Breast epithelium (tissue), 4 donors: ENCODE results near the gene ITIH5. TPM values are rescaled to one million over a fixed set of nuclear protein-coding genes. Genes with fewer than 3 reads are reported as not detected.
"Not testable (repeated sequence)": the region's sequence is repeated elsewhere in the genome, so short reads cannot be mapped to it uniquely, and the experiment has no call there.

ENCODE experiments used
- DNase-seq, 2 donors: peaks; one replicate each; pipeline ENCODE4 v3.0.0-alpha.2; 2019; ENCODE audit warnings: low spot score in 2 of 2
- H3K27ac ChIP-seq, 2 donors: fragments of 200-600 bp; sonication (generic) in 1 of 2; one replicate each; pipeline ENCODE4 v1.5.1; 2016 to 2019; ENCODE audit warnings: mild to moderate bottlenecking in 1 of 2
- H3K27me3 ChIP-seq, 2 donors: fragments of 200-600 bp; sonication (generic) in 1 of 2; one replicate each; pipeline versions ENCODE4 v1.5.1 to v1.6.0; 2017 to 2019; ENCODE audit warnings: control low read depth in 1 of 2, mild to moderate bottlenecking in 1 of 2
- H3K36me3 ChIP-seq: fragments of 200-600 bp; one replicate; pipeline ENCODE4 v1.5.1; 2019
- H3K4me1 ChIP-seq, 2 donors: fragments of 200-600 bp; sonication (generic); one replicate each; pipeline ENCODE4 v1.5.1; 2016 to 2019; ENCODE audit warnings: control low read depth in 1 of 2
- H3K4me3 ChIP-seq, 3 donors: fragments of 200-600 bp; sonication (generic); 1 replicate in 2 of 3; 2 replicates in 1 of 3; pipeline ENCODE4 v1.5.1; 2016 to 2019; ENCODE audit warnings: mild to moderate bottlenecking in 3 of 3, moderate library complexity in 2 of 3
- H3K9me3 ChIP-seq, 2 donors: fragments of 200-600 bp; sonication (generic) in 1 of 2; one replicate each; pipeline ENCODE4 v1.5.1; 2016 to 2019; ENCODE audit warnings: control low read depth in 1 of 2
- CTCF ChIP-seq, 3 donors: fragments of 450-650 bp; IDR thresholded peaks; one replicate each; pipeline ENCODE4 v1.5.1; 2016 to 2017; ENCODE audit warnings: antibody characterized with exemption in 3 of 3, mild to moderate bottlenecking in 3 of 3, moderate library complexity in 3 of 3
- POLR2A ChIP-seq: fragments of 450-650 bp; IDR thresholded peaks from one replicate; pipeline ENCODE4 v1.6.1; 2016; ENCODE audit warnings: antibody characterized with exemption, mild to moderate bottlenecking, moderate library complexity
- POLR2AphosphoS5 ChIP-seq, 3 donors: sonication (generic); formaldehyde crosslinking; IDR thresholded peaks; one replicate each; pipeline ENCODE4 v1.6.1; 2017; ENCODE audit warnings: antibody characterized with exemption in 3 of 3
- intact Hi-C: fragments of 100-400 bp; cut with DNase I; formaldehyde crosslinking; loops from one replicate; pipeline ENCODE4 v1.15.1; 2023; ENCODE audit warnings: low total_unique reads
- total RNA-seq, 3 donors: library from RNA; depleted of rRNA; stranded (reverse); fragments of >200 nt; gene quantifications; one replicate each; pipeline ENCODE4 v1.1.0, GENCODE V29; 2016

The ITIH5 gene
- total RNA-seq, 3 donors from 2014 or later: 18.7 to 407 (median 54.1) TPM

- DNase-seq, intact Hi-C loops, H3K27me3 ChIP-seq, H3K36me3 ChIP-seq, H3K4me1 ChIP-seq, H3K4me3 ChIP-seq, H3K27ac ChIP-seq: not testable (repeated sequence)
- H3K9me3 ChIP-seq: peaks cover 0 to 23% of the 10 kb centered on the region in 2 donors
These were observed 24.3 kb upstream of the ITIH5 start for GRCh38 chr10:7690885-7691597.

DNA sequence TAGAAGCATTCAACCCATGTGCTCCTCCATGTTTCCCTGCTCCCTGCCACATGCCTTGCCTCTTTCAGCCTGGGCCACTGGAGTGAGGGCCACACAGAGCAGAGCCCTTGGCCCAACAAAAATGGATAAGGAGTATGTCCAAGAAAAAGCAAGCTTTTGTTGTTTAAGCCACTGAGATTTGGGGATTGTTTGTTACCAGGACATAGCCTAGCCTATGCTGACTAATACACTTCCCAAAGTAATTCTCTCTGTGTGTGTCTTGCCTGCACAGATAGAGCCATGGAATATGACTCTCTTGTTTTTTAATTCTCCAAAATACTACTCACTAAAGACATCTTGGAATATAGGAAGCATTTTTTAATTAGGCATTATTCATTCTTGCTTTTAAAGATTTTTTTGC lies 22.8 kb upstream of the ITIH5 start:
- TF ChIP-seq POLR2A (no peak), POLR2AphosphoS5 (IDR thresholded peaks at IDR 0.05) (no peak), CTCF (IDR thresholded peaks at IDR 0.05) (no peak)
- H3K27ac ChIP-seq: no peak overlapping the region
- DNase-seq: no peak
- H3K27me3 ChIP-seq: no peaks in the 10 kb centered on the region
- H3K36me3 ChIP-seq: no peaks in the 10 kb centered on the region
- peaks cover 0 to 23% of the 10 kb centered on the region in 2 donors for H3K9me3 ChIP-seq
- no peaks in the 10 kb centered on the region for H3K4me1 ChIP-seq
- intact Hi-C loops: loop anchor here (5.0 kb wide), 1 partner anchor 162 kb away; no protein-coding TSS in a partner anchor
- H3K4me3 ChIP-seq: no peak overlapping the region

DNA sequence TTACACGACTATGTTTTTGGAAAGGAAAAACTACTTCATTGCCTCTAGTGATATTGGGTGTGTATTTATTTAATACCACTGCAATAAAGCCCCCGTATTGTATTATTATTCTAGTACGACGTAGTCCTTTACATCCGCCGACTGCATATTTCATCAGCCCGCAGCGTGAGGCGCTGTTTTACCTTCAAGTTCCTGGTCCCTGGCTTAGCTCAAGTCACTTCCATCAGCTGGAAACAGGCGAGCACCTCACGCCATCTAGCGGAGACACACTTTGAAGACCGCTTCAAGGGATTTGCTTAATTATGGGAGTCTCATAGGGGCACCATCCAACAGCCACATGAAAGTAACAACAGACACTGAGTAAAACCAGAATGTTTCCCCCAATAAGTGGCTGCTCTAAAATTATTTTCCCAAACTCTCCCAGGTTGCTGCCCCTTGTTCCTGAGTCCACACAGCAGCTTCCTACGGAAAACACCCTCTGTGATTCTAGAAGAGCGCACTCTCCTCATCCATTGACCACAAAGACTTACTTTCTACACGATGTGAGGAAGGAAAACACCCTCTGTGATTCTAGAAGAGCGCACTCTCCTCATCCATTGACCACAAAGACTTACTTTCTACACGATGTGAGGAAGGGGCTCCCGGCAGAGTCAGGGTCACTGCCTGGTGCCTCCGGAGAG lies 20.6 kb upstream of the ITIH5 start:
- Histone ChIP-seq H3K36me3 (no peaks in the 10 kb centered on the region), H3K27ac (no peak overlapping the region), H3K4me1 (no peaks in the 10 kb centered on the region), H3K27me3 (no peaks in the 10 kb centered on the region), H3K9me3 (peaks cover 0 to 13% of the 10 kb centered on the region in 2 donors), H3K4me3 (no peak overlapping the region)
- intact Hi-C loops: loop anchor here (5.0 kb wide), 1 partner anchor 160 kb away; no protein-coding TSS in a partner anchor
- peak; percentile 74 to 78 for DNase-seq
- no peak for TF ChIP-seq POLR2A
- peak in 1 of 3 donors; percentile 20 for TF ChIP-seq POLR2AphosphoS5 (IDR thresholded peaks at IDR 0.05)
- peak; percentile 67 to 95 (median 78) for TF ChIP-seq CTCF (IDR thresholded peaks at IDR 0.05)

DNA sequence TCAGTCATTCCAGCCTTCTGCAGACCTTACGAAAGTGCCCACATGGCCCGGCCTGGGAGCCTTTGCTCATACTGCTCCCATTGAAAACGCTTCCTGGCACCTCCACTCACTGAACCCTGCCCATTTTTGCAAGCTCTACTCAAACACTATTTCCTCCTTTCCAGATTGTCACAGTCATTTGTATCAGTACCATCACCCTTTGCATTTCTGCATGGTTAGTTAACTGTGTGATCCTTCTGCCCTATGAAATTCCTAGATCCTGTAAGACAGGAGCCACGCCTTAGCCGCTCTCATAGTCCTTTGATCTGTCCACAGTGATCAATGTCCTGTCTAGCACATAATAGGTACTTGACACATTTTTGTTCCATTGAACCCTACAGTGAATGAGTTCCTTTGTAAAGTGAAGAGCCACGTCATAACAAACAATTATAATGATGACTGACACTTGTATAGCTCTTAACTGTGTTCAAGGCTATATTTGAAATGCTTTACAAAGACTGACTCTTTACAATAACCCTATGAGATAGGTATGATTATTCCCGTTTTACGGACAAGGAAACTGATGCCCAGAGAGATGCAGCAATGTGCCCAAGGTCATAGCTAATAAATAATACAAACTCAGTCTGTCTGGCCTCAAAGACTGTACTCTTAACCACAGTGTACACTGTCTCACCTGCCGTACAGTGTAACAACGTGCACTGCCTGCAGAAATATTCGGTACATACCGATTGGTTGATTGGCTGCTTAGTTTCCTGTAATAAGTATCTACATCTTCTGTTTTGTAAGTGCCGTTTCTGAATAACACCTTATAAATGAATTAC lies 19.8 kb upstream of the ITIH5 start:
- Histone ChIP-seq H3K4me3 (no peak overlapping the region), H3K9me3 (peaks cover 0 to 5% of the 10 kb centered on the region in 2 donors), H3K27me3 (no peaks in the 10 kb centered on the region), H3K36me3 (no peaks in the 10 kb centered on the region), H3K4me1 (no peaks in the 10 kb centered on the region), H3K27ac (no peak overlapping the region)
- no peak for DNase-seq
- TF ChIP-seq POLR2AphosphoS5 (IDR thresholded peaks at IDR 0.05) (no peak), CTCF (IDR thresholded peaks at IDR 0.05) (no peak), POLR2A (no peak)
- intact Hi-C loops: loop anchor here (5.0 kb wide), 1 partner anchor 159 kb away; no protein-coding TSS in a partner anchor

- H3K9me3 ChIP-seq, H3K36me3 ChIP-seq, H3K27me3 ChIP-seq, H3K4me3 ChIP-seq, DNase-seq, H3K4me1 ChIP-seq, intact Hi-C loops, H3K27ac ChIP-seq: not testable (repeated sequence)
These were observed 13.3 kb upstream of the ITIH5 start for GRCh38 chr10:7680078-7680477.
